CD4-positive, alpha-beta T cell treated with Interleukin-17A for 4 hours (primary cell): Measurements from ENCODE around the gene NPAS2.

Experiments used
- DNase-seq: peaks from one replicate; pipeline ENCODE4 v3.0.0-alpha.2; 2020; ENCODE audit warnings: mixed read lengths

NPAS2 gene

DNA sequence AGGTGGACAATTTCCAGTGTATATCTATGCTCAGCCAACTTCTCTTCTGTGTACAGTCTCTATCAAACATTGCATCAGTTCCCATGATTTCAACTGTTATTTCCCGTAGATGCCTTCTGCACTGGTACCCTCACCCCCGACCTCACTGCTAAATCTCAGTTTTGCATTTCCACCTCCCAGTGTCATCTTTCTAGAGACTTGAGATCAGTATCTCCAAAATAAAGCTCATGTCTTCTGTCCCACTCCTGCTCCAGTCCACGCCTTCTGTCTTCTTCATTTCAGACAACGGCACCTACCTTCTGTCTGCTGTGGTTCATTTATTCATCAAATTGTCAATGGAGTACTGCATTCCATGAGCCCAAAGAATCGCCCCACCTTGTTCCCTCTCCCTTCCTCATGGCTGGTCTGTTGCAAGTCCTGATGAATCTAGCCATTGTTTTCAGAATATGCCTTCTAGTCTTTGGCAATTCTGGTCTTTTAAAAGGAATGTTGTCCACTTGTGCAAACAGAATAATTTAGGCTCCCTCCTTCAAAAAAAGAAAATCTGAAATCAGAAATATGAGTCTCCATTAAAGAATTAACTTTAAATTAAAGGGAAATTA is 23.3 kb upstream of the NPAS2 start:
- DNase-seq, result no peak

DNA sequence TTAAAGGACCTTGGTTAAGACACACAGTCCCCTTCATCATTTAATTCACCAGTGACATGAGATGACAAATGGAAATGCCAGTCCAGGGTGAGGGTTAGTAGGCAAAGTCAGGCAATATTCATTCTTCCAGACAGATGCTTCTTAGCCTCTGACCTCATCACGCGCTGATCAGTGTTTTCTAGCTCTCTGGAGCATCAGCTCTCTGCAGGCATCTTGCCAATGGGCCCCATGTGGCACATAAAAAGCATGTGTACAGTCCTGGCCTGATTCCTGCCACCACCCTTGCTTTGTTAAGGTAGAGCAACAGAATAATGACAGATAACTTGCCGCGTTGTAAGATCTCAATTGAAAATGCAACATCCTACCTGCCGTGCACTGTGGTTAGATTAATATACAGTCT is 20.3 kb upstream of the NPAS2 start:
- no peak for DNase-seq

DNA sequence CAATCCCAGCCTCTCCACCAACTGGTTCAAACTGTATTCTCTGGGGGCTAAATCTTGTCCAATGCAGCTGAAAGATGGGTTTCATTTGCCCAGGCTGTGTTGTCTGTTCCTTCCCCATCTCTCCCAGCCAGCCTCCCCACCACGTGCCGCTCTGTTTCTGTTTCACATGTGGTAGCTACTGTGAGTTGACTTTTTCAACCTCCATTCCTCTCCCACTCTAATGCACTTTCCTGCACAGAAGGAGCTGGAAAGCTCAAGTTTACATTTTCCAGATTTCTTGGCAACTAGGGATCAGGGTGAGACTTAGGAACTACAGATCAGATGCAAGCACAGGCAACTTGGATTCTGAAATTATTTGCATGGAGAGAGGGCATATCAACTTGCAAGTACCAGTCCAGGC is 19.0 kb upstream of the NPAS2 start:
- no peak for DNase-seq

DNA sequence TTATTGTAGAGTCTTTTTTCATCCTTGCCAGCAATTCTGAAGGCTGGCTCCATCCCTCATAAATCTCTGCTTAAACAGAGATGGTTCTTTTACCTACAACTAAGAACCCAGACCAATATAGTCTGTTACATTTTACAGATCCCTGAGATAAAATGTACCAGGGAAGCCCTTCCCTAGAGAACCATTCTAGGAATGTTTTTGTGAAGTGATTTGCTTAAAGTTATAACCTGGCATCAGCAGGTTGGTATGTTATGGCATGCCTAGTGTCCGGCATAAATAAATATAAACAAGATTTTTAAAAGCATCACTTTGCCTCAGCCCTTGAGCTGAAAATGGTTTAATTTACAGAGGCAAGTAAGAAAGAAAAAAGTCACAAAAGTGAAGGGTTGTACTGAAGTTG is 18.5 kb upstream of the NPAS2 start:
- no peak for DNase-seq

GRCh38 chr2:100802066-100802465 is 17.9 kb upstream of the NPAS2 start:
- no peak for DNase-seq

GRCh38 chr2:100803334-100803733 is 16.6 kb upstream of the NPAS2 start:
- DNase-seq, result no peak

DNA sequence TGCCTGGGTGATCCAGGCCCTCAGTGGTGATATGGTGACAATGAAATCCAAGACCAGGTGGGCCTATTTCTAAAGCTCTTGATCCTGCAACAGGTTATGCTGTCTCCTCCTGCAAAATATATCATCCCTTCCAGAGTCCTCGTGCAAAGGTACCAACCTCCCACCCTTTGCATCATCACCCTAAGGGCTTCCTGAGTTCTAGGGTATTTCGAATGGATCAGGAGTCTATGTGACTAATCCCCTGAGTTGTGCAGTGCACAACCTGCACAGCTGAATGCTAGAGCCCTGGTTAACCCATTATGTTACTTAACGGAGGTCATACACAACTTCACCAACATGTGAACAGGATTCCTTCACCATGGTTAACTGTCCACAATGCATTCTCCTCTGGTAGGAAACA is 13.4 kb upstream of the NPAS2 start:
- DNase-seq, result no peak

DNA sequence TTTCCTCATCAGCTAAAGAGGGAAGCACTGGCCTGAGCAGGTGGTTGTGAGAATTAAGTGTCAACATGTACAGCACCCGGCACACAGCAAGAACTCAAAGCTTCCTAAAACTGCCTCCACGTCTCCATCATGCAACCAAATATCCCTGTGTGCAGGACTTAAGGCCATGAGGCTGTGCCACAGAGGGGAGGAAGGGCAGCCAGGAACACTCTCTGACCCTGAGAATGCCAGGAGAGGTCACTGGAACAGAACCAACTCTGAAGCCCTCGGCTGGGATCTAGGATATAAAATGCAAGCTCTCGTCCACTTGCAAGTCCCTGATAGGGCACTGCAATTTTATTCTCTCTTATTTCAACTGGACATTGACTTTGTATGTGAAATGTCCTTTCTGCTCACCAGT is 12.2 kb upstream of the NPAS2 start:
- no peak for DNase-seq

DNA sequence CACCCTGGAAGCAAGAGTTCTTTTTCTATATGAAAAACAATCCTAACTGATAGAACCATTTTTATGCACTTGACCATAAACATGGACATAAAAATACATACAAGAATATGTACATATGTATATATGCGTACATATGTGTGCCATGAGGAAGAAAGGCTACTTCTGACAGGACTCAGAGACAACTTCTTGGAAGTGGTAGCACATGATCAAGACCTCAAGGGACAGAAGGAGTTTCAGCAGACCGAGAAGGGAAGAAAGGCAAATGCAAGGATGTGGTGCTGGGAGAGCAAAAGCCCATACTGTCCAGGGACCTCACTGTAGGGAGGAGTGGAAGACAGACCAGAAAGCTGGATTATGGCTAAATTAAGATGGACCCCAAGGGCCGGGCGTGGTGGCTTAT is 11.4 kb upstream of the NPAS2 start:
- no peak for DNase-seq

GRCh38 chr2:100809506-100809905 is 10.4 kb upstream of the NPAS2 start:
- DNase-seq, result no peak

DNA sequence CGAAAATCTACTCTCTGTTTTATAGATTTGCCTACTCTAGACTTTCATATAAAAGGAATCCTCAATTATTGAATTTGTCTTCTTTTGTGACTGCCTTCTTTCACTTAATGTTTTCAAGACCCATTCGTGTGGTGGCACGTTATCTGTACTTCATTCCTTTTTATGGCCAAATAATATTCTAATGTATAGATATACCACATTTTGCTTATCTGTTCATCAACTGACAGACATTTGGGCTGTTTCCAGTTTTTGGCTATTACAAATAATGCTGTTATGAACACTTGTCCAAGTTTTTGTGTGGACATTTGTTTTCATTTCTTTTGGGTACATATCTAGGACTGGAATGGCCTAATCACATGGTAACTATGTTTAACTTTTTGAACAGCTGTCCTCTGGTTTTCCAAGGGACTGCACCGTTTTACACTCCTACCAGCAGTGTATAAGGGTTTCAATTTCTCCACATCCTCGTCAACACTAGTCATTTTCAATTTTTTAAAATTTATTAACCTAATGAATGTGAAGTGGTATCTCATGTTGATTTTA is 9.3 kb upstream of the NPAS2 start:
- DNase-seq, result no peak

DNA sequence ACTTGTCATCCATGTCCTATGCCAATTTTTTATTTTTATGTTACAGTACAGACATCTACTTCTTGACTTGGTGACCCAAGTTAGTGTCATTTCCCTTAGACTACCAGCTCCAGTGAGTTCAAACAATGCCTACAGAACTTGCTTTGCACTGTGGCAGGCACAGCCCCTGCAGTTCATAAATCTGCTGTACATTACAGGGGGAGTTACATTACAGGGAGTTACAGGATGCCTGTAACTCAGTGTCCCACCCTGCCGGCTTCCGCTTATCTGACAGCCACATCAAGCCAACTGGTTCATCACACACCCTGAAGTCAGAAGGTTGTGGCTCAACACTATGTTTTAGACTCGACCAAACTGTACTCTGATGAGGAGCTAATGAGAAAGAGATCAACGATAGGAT is 7.8 kb upstream of the NPAS2 start:
- peak; percentile 45 for DNase-seq

DNA sequence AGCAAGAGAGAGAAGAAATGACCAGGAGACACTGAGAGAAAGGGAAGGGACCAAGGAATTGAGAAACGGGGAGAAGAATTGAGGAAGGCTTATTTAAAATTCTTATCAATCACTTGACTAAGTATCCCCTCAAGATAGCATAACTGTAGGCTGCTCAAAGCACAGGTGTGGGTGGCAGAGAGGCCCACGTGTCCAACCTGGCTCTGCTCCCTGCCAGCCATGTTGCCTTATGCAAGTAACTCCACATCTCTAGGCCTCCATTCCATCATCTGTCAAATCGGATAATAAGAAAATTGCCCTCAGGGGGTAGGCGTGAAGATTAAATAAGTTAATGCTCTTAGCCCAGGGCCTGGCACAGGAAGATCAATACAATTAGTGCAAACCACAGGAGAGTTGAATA is 7.4 kb upstream of the NPAS2 start:
- no peak for DNase-seq

DNA sequence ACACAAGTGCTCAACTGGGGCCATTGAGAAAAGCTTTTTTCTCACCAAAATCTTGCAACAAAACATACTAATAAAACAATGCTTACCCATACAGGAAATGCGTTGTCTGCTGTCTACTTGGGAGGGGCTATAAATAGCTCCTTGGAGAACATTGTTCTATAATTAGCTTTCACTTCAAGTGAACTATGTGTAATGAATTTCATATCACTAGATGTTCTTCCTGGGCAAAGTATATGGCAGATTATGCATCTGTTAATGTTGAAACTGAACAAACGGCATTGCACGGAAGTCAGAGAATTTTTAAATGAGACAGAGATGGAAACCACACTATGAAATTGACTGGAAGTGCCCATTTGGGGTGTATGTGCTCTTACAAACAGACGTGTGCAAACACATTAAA is 6.4 kb upstream of the NPAS2 start:
- no peak for DNase-seq

- DNase-seq, result no peak
Measured at GRCh38 chr2:100814043-100814442, 5.9 kb upstream of the NPAS2 start.

DNA sequence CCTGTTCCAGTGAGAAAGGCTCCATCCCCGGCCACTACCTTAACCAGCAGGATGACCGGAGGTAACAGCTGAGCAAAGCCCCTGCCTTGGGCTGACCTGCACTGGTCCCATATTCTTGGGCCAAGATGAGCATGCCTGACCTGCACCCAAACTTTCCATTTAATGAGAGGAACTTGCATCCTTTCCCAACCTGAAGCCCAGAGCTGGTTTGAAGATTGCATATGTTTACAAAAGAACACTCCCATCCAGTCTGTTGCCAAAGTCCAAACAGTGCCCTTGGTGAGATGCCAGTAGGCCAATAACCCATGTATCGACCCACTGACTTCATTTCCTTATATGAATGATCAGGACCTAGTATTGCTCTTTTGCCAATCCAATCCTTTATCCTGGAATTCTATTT is 5.5 kb upstream of the NPAS2 start:
- no peak for DNase-seq

GRCh38 chr2:100817388-100817985 is 2.5 kb upstream of the NPAS2 start:
- DNase-seq, result no peak

DNA sequence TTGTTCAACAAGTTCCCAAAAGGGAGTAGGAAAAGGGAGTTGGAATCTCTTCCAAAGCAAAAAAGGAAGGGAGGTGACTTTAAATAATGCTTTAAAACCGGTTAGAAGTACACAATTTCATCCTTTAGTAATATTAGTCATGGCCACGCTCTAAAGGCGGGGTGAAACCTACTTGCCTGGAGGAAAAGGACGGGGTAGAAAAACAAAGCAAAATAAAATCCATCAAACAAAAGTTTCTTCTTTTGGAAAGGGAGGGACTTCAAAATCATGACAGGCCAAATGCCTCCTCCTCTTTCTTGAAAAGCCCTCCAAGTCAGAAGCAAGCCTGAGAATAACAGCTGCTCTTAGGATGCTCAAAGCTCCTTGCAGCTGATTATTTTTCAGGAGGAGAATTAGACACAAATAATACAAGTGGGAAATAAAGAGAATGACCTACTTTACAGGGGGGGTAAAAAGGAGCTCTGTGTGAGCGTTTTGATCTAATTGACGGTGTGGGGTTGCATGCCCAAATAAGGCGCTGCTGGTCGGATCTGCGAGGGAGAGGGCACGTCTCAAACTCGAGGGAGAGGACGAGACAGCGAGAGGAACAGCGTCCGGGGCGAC is 1.8 kb upstream of the NPAS2 start:
- no peak for DNase-seq

DNA sequence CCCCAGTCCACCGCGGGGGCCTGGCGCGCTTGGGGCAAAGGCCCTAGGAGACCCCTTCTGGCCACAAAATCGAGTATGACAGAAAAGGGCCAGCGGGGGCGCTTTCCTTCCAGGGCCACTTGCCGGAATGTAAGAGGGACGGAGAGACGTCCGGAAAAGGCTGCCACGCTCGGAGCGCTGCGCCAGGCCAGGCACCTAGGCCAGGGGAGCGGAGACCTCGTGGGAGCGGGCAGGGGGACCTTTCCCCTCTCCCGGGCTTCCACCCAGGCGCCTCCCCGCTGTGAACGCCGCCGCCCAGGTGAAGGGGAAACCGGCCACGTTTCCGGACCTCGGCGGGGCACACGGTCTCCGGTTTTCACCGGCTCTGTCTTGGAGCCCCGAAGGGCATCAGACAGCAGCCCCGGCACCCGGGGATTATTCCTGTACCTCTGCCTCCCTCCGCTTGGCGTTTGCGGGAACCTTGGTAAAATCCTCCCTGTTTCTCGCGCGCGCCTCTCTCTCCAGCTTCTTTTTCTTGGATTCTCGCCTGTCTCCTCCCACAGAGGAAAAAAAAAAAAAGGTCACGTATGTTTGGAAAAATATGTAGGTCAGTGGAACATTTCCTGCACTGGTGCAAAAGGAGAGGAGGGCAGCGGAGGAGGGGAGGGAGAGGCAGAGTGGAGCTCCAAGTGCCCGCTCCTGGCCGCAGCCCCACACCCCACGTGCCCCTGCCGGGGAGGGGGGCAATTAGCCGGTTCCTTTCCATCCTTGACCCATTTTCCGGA is 1.2 kb upstream of the NPAS2 start:
- DNase-seq, result peak; percentile 25

- DNase-seq, result no peak
Measured at GRCh38 chr2:100820273-100820522, 259 bp downstream of the NPAS2 start.

GRCh38 chr2:100820523-100821254 is 750 bp downstream of the NPAS2 start:
- no peak for DNase-seq

DNA sequence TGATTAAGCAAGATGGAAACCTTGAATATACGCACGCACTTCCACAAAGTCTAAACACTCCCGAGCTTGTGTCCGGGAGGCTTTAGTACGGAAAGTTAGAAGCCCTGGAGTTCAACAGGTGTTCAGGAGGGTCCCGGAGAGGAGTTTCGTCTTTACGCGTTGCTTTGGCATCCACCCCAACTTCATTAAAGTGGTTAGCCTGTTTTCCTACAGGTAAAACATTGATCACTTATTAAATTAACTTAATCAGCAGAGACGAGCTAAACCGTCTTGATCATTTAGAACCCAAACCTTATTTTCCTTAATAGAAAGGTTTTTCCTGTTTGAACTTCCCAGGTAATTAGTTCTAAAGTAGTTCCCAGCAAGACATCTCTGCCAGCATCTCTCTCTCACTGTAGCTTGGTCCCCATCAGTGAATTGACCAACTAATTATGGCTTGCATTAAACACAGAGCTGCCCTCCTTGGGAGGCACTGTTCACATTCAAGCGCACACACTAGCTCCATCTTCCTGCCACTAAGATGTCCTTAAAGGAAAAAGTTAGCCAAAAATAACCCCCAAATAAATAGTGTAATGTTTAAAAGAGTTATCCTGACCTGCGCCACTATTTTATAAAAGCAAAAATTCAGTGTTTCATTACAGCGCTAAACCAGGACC is 1.4 kb downstream of the NPAS2 start:
- no peak for DNase-seq

GRCh38 chr2:100821911-100822265 is 1.9 kb downstream of the NPAS2 start:
- DNase-seq, result no peak
